ENCODE results near the gene PLPPR1. TPM values are rescaled to one million over a fixed set of nuclear protein-coding genes. Genes with fewer than 3 reads are reported as not detected.

The PLPPR1 gene
- total and polyA plus RNA-seq, 2 of the 13 experiments (the other 11 are each of a cell fraction or from before 2014, with no cell fraction given) = 16.0 to 84.7 TPM

DNA sequence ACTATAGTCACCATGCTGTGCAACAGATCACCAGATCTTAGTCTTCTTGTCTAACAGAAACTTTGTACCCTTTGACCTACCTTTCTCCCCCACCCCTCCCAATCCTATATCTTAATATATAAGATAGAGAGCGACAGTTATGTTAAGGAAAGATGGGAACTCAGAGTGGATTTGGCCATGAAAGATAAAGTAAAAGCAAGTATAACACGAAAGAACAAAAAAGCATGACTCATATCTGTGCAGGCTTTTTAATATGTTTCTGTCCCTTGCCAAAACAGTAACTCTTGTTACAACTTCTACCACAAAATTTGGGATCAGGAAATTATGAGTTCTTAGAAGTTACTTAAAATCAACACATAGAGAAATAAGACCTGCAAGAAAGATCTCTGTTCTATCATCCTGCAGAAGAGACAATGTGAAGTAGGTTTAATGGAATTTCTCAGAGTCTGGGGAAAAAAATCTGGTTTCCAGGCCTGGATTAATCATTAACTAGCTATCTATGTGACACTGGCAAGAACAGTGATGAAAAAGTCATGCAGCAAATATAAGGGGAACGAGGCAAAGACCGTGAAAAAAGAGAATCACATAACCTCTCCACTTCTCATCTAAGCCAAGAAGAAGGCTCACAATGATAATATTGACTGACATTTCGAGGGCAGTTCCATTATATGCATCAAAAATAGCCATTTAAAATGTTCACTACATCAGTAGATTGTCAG lies 337.7 kb downstream of the PLPPR1 start (continued):
- TF ChIP-seq, protein P1, sequence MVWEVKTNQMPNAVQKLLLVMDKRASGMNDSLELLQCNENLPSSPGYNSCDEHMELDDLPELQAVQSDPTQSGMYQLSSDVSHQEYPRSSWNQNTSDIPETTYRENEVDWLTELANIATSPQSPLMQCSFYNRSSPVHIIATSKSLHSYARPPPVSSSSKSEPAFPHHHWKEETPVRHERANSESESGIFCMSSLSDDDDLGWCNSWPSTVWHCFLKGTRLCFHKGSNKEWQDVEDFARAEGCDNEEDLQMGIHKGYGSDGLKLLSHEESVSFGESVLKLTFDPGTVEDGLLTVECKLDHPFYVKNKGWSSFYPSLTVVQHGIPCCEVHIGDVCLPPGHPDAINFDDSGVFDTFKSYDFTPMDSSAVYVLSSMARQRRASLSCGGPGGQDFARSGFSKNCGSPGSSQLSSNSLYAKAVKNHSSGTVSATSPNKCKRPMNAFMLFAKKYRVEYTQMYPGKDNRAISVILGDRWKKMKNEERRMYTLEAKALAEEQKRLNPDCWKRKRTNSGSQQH (CRISPR knock-in tag; IDR thresholded peaks at IDR 0.05; ENCODE audit: low read depth) = no peak
- TF ChIP-seq ZNF552 (CRISPR knock-in tag; IDR thresholded peaks at IDR 0.05; ENCODE audit: borderline replicate concordance) = no peak
- peak; percentile 31; the same call in 1 of the 2 replicates for TF ChIP-seq ZNF644 (CRISPR knock-in tag; IDR thresholded peaks at IDR 0.05; ENCODE audit: low read depth)

DNA sequence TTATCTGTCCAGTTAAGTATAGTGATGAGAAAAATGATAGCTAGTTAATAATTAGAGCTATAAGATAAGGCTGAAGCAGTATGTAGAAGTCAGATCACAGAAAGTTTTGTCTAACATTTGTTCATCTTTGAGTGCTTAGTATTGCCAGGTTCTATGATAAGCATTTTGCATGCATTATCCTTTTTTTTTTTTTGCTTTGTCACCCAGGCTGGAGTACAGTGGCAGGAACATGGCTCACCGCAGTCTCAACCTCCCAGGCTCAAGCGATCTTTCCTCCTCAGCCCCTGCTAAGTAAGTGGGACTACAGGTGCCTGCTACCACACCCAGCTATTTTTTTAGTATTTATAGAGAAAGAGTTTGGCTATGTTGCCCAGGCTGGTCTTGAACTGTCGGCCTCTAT lies 338.8 kb downstream of the PLPPR1 start:
- ATAC-seq (no peak), DNase-seq (ENCODE audit: low spot score) (no peak), FAIRE-seq (no peak)
- Histone ChIP-seq H3K27me3 (ENCODE audit: control insufficient read depth in 1 of 2, insufficient read depth in 2 of 2, low read length in 2 of 2) (no peaks in the 10 kb centered on the region), H2AFZ (ENCODE audit: low read length) (no peak overlapping the region), H3K4me3 (replicated peaks in 1 of 3; ENCODE audit: insufficient read depth in 1 of 3, low read depth in 2 of 3, low read length in 3 of 3) (no peak overlapping the region), H3K9ac (ENCODE audit: insufficient read depth, low read depth, low read length) (no peak overlapping the region), H3K9me3 (ENCODE audit: low read length) (no peaks in the 10 kb centered on the region), H3K4me2 (ENCODE audit: low read depth, low read length) (no peak overlapping the region), H3K36me3 (replicated peaks in 1 of 2; ENCODE audit: control insufficient read depth in 1 of 2, insufficient read depth in 2 of 2, low read length in 2 of 2) (no peaks in the 10 kb centered on the region), H3K27ac (ENCODE audit: extremely low read length, insufficient read depth, low read length) (peak overlapping the region; percentile 74), H3K79me2 (ENCODE audit: insufficient read depth, low read length) (no peaks in the 10 kb centered on the region), H4K20me1 (ENCODE audit: insufficient read depth, low read length) (no peaks in the 10 kb centered on the region), H3K4me1 (ENCODE audit: insufficient read depth, low read length) (peaks cover 46% of the 10 kb centered on the region)
- intact Hi-C loops (cut with micrococcal nuclease; ENCODE audit: unreplicated experiment) (loop anchor here (2.0 kb wide), 1 partner anchor 21 kb away; no protein-coding TSS in a partner anchor), in situ Hi-C loops (cut with HindIII; ENCODE audit: extremely low pct_ligation_motif_present, low pct_unique_long_range_greater_than_20kb) (no loop called here)
- 94% methylated on average over 3 of the region's 3 CpGs for WGBS (ENCODE audit: low lambda C conversion rate)
- BruUV-seq (replicated peaks) = no TSS peak
- ChIA-PET CTCF (ENCODE audit: low intra/inter-chr PET ratio, low total read pairs) (no interaction called here), POLR2A (interaction anchor here (0.7 to 2.1 kb wide), 9 partner anchors 13 to 166 kb away, joined by 3 to 41 read pairs (median 6); partner anchors contain the start of genes MRPL50, RNF20 and ZNF189)
- TF ChIP-seq, protein P2, sequence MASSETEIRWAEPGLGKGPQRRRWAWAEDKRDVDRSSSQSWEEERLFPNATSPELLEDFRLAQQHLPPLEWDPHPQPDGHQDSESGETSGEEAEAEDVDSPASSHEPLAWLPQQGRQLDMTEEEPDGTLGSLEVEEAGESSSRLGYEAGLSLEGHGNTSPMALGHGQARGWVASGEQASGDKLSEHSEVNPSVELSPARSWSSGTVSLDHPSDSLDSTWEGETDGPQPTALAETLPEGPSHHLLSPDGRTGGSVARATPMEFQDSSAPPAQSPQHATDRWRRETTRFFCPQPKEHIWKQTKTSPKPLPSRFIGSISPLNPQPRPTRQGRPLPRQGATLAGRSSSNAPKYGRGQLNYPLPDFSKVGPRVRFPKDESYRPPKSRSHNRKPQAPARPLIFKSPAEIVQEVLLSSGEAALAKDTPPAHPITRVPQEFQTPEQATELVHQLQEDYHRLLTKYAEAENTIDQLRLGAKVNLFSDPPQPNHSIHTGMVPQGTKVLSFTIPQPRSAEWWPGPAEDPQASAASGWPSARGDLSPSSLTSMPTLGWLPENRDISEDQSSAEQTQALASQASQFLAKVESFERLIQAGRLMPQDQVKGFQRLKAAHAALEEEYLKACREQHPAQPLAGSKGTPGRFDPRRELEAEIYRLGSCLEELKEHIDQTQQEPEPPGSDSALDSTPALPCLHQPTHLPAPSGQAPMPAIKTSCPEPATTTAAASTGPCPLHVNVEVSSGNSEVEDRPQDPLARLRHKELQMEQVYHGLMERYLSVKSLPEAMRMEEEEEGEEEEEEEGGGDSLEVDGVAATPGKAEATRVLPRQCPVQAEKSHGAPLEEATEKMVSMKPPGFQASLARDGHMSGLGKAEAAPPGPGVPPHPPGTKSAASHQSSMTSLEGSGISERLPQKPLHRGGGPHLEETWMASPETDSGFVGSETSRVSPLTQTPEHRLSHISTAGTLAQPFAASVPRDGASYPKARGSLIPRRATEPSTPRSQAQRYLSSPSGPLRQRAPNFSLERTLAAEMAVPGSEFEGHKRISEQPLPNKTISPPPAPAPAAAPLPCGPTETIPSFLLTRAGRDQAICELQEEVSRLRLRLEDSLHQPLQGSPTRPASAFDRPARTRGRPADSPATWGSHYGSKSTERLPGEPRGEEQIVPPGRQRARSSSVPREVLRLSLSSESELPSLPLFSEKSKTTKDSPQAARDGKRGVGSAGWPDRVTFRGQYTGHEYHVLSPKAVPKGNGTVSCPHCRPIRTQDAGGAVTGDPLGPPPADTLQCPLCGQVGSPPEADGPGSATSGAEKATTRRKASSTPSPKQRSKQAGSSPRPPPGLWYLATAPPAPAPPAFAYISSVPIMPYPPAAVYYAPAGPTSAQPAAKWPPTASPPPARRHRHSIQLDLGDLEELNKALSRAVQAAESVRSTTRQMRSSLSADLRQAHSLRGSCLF (CRISPR knock-in tag; IDR thresholded peaks at IDR 0.05; ENCODE audit: borderline replicate concordance) = no peak
- no peak for TF ChIP-seq KDM5B (CRISPR knock-in tag; IDR thresholded peaks at IDR 0.05; ENCODE audit: borderline replicate concordance)
- TF ChIP-seq ZNF501 (CRISPR knock-in tag; IDR thresholded peaks at IDR 0.05) = peak; percentile 21; the same call in 1 of the 2 replicates
- no peak for TF ChIP-seq ADNP (CRISPR knock-in tag; IDR thresholded peaks at IDR 0.05)
- TF ChIP-seq ZNF17 (CRISPR knock-in tag; IDR thresholded peaks at IDR 0.05) = no peak
- 0 out of 2 replicates have a peak, but pooled peaks have one; percentile 32 for TF ChIP-seq ZNF256 (CRISPR knock-in tag; conservative IDR thresholded peaks at IDR 0.05)
- no peak for TF ChIP-seq HNRNPL (IDR thresholded peaks at IDR 0.05; ENCODE audit: low read depth, low read length)
- TF ChIP-seq, protein P3, sequence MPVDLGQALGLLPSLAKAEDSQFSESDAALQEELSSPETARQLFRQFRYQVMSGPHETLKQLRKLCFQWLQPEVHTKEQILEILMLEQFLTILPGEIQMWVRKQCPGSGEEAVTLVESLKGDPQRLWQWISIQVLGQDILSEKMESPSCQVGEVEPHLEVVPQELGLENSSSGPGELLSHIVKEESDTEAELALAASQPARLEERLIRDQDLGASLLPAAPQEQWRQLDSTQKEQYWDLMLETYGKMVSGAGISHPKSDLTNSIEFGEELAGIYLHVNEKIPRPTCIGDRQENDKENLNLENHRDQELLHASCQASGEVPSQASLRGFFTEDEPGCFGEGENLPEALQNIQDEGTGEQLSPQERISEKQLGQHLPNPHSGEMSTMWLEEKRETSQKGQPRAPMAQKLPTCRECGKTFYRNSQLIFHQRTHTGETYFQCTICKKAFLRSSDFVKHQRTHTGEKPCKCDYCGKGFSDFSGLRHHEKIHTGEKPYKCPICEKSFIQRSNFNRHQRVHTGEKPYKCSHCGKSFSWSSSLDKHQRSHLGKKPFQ (CRISPR knock-in tag; IDR thresholded peaks at IDR 0.05; ENCODE audit: insufficient replicate concordance) = no peak
- no peak for TF ChIP-seq ZFP37 (CRISPR knock-in tag; IDR thresholded peaks at IDR 0.05; ENCODE audit: borderline replicate concordance)
- TF ChIP-seq, protein P4, sequence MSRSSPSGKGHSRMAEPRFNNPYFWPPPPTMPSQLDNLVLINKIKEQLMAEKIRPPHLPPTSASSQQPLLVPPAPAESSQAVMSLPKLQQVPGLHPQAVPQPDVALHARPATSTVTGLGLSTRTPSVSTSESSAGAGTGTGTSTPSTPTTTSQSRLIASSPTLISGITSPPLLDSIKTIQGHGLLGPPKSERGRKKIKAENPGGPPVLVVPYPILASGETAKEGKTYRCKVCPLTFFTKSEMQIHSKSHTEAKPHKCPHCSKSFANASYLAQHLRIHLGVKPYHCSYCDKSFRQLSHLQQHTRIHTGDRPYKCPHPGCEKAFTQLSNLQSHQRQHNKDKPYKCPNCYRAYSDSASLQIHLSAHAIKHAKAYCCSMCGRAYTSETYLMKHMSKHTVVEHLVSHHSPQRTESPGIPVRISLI (CRISPR knock-in tag; IDR thresholded peaks at IDR 0.05; ENCODE audit: borderline replicate concordance) = peak; percentile 28; the same call in 1 of the 2 replicates
